ENCODE data around the gene SOWAHA.
A peak's percentile ranks its signal among the peaks of the same experiment; 100 is the strongest.

Gene SOWAHA

DNA sequence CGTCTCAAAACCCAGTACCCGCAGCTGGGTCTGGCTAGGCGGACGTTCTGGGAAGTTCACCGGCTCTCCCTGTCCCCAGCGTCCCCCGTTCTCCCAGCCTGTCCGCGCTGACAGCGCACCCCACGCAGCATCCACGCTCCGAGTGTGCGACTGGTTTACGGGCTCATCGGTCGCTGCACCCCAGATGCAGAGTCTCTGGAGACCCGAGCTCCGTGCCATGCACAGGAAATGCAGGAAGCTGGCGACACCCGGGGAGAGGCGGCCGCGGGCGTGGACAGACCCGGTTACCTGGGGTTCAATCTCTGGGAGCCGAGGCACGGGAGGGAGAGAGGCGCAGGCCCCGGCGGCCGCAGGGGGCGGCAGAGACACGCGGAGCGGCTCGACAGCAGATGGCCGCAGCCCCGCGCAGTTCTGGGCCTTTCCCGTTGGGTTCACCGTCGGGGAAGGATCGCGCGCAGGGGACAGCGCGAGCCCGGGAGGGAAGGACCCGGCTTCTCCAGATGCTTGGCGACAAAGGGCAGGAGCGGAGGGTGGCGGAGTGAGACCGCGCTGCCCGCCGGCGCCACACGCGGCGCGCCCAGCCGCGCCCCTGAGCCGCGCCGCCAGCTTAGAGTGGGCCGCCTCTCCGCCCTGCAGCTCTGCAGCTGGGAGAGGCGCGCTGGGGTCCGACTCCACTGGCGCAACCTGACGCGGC is 16.8 kb downstream of the SOWAHA start:
- DNase-seq (ENCODE audit: low read depth): peak; percentile 49
- TF ChIP-seq, protein P1, sequence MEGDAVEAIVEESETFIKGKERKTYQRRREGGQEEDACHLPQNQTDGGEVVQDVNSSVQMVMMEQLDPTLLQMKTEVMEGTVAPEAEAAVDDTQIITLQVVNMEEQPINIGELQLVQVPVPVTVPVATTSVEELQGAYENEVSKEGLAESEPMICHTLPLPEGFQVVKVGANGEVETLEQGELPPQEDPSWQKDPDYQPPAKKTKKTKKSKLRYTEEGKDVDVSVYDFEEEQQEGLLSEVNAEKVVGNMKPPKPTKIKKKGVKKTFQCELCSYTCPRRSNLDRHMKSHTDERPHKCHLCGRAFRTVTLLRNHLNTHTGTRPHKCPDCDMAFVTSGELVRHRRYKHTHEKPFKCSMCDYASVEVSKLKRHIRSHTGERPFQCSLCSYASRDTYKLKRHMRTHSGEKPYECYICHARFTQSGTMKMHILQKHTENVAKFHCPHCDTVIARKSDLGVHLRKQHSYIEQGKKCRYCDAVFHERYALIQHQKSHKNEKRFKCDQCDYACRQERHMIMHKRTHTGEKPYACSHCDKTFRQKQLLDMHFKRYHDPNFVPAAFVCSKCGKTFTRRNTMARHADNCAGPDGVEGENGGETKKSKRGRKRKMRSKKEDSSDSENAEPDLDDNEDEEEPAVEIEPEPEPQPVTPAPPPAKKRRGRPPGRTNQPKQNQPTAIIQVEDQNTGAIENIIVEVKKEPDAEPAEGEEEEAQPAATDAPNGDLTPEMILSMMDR (conservative IDR thresholded peaks at IDR 0.05; ENCODE audit: control insufficient read depth, insufficient read depth, low read depth, low read length): peak; percentile 64
- H3K4me3 ChIP-seq (ENCODE audit: control insufficient read depth, low read depth, low read length): peak overlapping the region; percentile 58

DNA sequence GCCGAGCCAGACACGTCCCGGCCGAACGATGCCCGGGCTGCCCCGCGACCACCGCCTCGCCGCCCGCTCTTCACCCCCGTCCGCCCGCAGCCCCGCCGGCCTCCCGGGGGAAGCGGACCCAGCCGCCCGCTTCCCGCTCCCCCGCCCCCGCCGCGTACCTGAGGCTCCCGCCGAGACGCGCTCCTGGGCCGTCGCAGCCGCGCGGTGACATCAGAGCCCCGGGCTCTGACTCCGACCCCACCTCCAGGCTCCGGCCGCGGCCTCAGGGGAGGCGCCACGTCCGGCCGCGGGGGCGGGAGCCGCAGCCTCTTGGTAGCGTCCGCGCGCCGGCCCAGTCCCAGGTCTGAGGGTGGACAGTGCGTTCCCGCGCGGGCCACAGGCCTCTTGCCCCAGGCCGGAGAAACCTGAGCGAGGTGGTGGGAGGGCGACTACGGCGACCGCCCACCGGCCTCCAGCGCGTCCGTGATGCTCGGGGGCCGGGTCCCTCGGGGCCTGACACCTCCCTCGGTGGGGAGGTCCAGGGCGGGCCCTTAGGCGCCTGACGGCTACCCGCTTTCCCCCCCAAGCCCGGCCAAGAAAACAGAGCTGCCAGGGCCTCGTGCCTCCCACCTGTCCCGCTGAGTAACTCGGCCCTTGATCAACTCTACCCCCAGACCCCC is 17.5 kb downstream of the SOWAHA start, which contains the start of gene SHROOM1:
SHROOM1 (minus strand) TSS at position 212 of the 659 bp plus-strand sequence. CDS start 4,507 bp downstream, outside the sequence.
- H3K4me3 ChIP-seq (ENCODE audit: control insufficient read depth, low read depth, low read length): peak within 1 kb of the TSS; percentile 58
- TF ChIP-seq, protein P1 (conservative IDR thresholded peaks at IDR 0.05; ENCODE audit: control insufficient read depth, insufficient read depth, low read depth, low read length): no peak
- DNase-seq (ENCODE audit: low read depth): peak; percentile 53

DNA sequence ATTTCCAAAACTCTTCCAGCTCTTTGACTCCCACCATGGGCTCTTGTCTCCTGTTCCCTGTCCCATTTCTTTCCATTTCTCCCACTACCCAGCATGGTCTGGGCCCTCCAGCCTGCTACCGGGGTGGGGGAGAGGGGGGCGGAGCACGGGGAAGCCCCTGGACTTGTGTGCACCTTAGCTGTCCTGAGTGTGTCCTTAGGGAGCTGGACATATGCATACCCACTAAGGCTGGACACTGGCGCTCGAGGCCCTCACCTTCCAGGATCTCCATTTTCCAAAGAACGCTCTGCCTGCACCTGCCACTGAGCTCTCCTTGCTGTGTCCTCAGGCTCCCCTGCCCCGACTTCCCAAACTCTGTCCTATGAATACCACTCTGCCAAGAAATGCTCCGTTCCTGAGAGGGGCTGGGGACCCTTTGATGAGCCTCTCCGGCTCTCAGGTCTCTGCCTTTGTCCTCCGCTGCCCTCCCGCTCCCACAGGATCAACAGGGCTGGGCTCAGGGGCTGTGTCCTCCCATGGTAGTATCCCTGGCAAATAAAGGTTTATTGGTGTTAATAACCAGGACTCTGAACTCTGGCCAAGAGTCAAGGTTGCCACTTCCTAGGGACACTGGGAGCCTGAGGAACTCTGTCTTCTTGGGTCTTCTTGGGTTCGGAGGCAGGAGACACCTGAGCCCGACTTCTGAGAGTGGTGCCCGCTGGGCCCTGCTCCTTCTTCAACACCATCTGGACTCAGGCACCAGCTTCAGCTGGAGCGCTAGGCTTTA is 18.2 kb downstream of the SOWAHA start:
- DNase-seq (ENCODE audit: low read depth): no peak
- TF ChIP-seq, protein P1 (conservative IDR thresholded peaks at IDR 0.05; ENCODE audit: control insufficient read depth, insufficient read depth, low read depth, low read length): no peak
- H3K4me3 ChIP-seq (ENCODE audit: control insufficient read depth, low read depth, low read length): no peak overlapping the region

DNA sequence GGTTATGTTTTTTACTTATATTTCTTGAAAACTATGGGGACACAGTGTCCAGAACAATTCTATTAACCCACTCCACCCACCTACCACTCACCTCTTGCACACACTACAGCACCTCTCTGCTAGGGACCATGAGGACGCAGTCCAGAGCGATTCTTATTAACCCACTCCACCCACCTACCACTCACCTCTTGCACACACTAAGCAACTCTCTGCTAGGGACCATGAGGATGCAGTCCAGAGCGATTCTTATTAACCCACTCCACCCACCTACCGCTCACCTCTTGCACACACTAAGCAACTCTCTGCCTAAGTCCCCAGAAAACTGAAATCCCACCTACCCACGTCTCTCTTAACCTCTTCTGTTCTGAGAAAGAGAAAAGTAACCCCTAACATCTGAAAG is 19.5 kb downstream of the SOWAHA start:
- TF ChIP-seq, protein P1 (conservative IDR thresholded peaks at IDR 0.05; ENCODE audit: control insufficient read depth, insufficient read depth, low read depth, low read length): no peak
- no peak for DNase-seq (ENCODE audit: low read depth)
- H3K4me3 ChIP-seq (ENCODE audit: control insufficient read depth, low read depth, low read length): no peak overlapping the region

DNA sequence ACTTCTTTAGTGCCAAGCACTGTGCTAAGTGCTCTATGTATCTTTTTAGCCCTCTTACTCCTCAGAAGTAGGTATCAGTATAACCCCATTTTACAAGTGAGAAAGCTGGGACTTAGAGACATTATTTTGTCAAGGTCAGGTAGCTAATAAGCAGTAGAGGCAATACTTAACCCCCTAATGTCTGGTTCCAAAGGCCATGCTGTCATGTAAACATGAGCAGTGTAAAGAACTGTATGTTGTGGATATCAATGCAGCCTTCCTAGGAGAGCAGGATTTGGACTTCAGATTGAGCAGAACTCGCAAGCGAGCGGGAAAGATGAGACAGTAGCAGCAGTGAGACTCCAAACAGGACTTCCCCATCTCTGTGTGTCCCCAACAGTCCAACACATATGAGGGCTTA is 21.0 kb downstream of the SOWAHA start:
- no peak for DNase-seq (ENCODE audit: low read depth)
- TF ChIP-seq, protein P1 (conservative IDR thresholded peaks at IDR 0.05; ENCODE audit: control insufficient read depth, insufficient read depth, low read depth, low read length): no peak
- H3K4me3 ChIP-seq (ENCODE audit: control insufficient read depth, low read depth, low read length): no peak overlapping the region

DNA sequence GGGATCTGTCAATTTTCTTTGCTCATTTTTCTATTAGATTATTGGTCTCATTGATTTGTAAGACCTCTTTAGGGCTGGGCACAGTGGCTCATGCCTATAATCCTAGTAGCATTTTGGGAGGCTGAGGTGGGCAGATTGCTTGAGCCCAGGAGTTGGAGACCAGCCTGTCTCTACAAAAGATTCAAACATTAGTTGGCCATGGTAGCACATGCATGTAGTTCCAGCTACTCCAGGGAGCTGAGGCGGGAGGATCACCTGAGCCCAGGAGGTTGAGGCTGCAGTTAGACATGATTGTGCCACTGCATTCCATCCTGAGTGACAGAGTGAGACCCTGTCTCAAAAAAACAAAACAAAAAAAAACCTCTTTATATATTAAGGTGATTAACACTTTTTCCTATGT is 23.8 kb downstream of the SOWAHA start:
- TF ChIP-seq, protein P1 (conservative IDR thresholded peaks at IDR 0.05; ENCODE audit: control insufficient read depth, insufficient read depth, low read depth, low read length): no peak
- H3K4me3 ChIP-seq (ENCODE audit: control insufficient read depth, low read depth, low read length): no peak overlapping the region

More for the DNA sequence above, 23.8 kb downstream of the SOWAHA start:
- no peak for DNase-seq (ENCODE audit: low read depth)
